ENCODE results near the gene C19orf47.
A peak's percentile ranks its signal among the peaks of the same experiment; 100 is the strongest.

The C19orf47 gene

GRCh38 chr19:40365613-40366401 is 17.6 kb upstream of the C19orf47 start:
- Mint-ChIP-seq H3K9me3 (no peaks in the 10 kb centered on the region), H3K4me3 (peak overlapping the region; percentile 41), H3K27ac (peak overlapping the region; percentile 33), H3K27me3 (no peaks in the 10 kb centered on the region), H3K36me3 (ENCODE audit: low read depth) (peaks cover 5% of the 10 kb centered on the region), H3K4me1 (ENCODE audit: low read depth) (peaks cover 19% of the 10 kb centered on the region)

DNA sequence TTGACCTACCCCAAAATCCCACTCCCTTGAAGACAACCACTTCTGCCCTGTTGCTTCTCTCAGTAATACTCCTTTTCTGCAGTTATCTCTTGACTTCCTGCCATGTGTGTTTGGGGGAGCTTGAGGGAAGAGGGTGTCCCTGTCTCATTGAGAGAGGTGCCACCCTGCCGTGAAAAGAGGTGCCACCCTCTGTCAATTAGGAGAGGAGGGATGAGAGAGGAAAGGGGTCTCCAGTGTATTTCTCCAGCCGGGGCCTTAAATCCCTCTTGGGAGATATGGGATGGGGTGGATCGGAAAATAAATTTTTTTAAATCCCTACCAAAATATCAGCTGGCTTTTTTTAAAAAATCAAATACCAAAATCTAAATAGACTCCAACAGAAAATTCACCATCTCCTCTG is 16.8 kb upstream of the C19orf47 start:
- peaks cover 9% of the 10 kb centered on the region for H3K36me3 Mint-ChIP-seq (ENCODE audit: low read depth)
- H3K4me3 Mint-ChIP-seq = peak overlapping the region; percentile 41
- H3K4me1 Mint-ChIP-seq (ENCODE audit: low read depth) = peaks cover 19% of the 10 kb centered on the region
- H3K27ac Mint-ChIP-seq = no peak overlapping the region
- H3K27me3 Mint-ChIP-seq = no peaks in the 10 kb centered on the region
- H3K9me3 Mint-ChIP-seq = no peaks in the 10 kb centered on the region

- no peaks in the 10 kb centered on the region for H3K9me3 Mint-ChIP-seq
- peaks cover 9% of the 10 kb centered on the region for H3K36me3 Mint-ChIP-seq (ENCODE audit: low read depth)
- peak overlapping the region; percentile 55 for H3K27ac Mint-ChIP-seq
- no peak overlapping the region for H3K4me3 Mint-ChIP-seq
- no peaks in the 10 kb centered on the region for H3K27me3 Mint-ChIP-seq
- H3K4me1 Mint-ChIP-seq (ENCODE audit: low read depth) = peaks cover 25% of the 10 kb centered on the region
Measured at GRCh38 chr19:40363069-40363468, 14.9 kb upstream of the C19orf47 start.

DNA sequence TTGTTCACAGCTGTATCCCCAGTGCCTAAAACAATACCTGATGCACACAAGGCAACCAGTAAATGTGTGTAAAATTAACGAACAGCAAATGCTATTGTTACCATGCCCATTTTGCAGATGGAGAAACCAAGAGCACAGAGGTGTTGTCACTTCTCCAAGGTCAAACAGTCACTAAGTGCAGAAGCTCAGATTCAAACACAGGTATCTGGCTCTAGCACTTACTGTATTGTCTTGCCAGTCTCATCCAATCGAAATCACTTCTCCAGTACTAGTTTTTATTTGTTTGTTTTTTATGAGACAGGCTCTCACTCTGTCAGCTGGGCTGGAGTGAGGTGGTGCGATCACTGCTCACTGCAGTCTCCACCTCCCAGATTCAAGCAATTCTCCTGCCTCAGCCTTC is 14.0 kb upstream of the C19orf47 start:
- H3K27me3 Mint-ChIP-seq = no peaks in the 10 kb centered on the region
- H3K4me3 Mint-ChIP-seq = no peak overlapping the region
- peaks cover 25% of the 10 kb centered on the region for H3K4me1 Mint-ChIP-seq (ENCODE audit: low read depth)
- peaks cover 9% of the 10 kb centered on the region for H3K36me3 Mint-ChIP-seq (ENCODE audit: low read depth)
- no peaks in the 10 kb centered on the region for H3K9me3 Mint-ChIP-seq
- H3K27ac Mint-ChIP-seq = no peak overlapping the region

DNA sequence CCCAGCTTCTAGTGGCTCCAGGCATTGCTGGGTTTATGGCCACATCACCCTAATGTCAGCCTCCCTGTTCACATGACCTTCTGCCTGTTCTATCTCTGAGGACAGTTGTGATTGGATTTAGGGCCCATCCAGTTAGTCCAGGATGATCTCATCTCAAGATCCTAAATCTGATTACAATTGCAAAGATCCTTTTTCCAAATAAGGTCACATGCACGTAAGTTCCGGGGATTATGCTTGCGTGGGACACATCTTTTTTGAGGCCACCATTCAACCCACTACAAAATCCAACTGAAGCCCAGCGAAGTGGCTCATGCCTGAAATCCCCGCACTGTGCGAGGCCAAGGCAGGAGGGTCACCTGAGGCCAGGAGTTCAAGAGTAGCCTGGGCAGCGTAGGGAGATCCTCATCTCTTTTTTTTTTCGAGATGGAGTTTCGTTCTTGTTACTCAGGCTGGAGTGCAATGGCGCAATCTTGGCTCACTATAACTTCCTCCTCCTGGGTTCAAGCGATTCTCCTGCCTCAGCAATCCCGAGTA is 12.6 kb upstream of the C19orf47 start:
- Mint-ChIP-seq H3K27me3 (no peaks in the 10 kb centered on the region), H3K36me3 (ENCODE audit: low read depth) (peaks cover 5% of the 10 kb centered on the region), H3K27ac (no peak overlapping the region), H3K4me3 (no peak overlapping the region), H3K4me1 (ENCODE audit: low read depth) (peaks cover 29% of the 10 kb centered on the region), H3K9me3 (no peaks in the 10 kb centered on the region)

DNA sequence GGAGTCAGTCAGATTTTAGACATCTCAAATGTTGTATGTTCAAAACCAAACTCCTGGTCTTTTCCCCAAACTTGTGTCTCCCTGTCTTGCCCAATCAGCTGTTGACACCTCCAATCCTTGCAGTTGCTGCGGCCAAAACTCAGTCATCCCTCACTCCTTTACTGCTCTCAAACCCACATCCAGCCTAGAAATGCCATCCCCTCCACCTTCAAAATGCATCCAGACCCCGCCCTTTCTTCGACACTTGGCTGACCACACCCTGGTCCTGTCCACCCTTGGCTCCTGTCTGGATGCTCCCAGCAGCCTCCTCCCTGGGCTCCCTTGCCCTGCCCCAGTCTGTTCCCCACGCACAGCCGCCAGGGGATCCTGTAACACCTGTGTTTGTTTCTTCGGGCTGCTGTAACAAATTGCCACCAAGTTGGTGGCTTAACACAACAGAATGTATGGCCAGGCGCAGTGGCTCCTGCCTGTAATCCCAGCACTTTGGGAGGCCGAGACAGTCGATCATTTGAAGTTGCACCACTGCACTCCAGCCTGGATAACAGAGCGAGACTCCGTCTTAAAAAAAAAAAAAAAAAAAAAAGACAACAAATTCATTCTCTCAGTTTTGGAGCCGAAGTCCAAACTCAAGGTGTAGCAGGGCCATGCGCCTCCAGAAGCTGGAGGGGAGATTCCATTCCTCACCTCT is 12.0 kb upstream of the C19orf47 start:
- Mint-ChIP-seq H3K36me3 (ENCODE audit: low read depth) (peaks cover 5% of the 10 kb centered on the region), H3K4me3 (no peak overlapping the region), H3K4me1 (ENCODE audit: low read depth) (peaks cover 27% of the 10 kb centered on the region), H3K27ac (no peak overlapping the region), H3K27me3 (no peaks in the 10 kb centered on the region), H3K9me3 (no peaks in the 10 kb centered on the region)

GRCh38 chr19:40358773-40359172 is 10.6 kb upstream of the C19orf47 start:
- Mint-ChIP-seq H3K27me3 (no peaks in the 10 kb centered on the region), H3K4me3 (no peak overlapping the region), H3K9me3 (no peaks in the 10 kb centered on the region), H3K36me3 (ENCODE audit: low read depth) (peaks cover 5% of the 10 kb centered on the region), H3K27ac (no peak overlapping the region), H3K4me1 (ENCODE audit: low read depth) (peaks cover 21% of the 10 kb centered on the region)

GRCh38 chr19:40357640-40358039 is 9.4 kb upstream of the C19orf47 start:
- no peak overlapping the region for H3K4me3 Mint-ChIP-seq
- peaks cover 5% of the 10 kb centered on the region for H3K36me3 Mint-ChIP-seq (ENCODE audit: low read depth)
- H3K9me3 Mint-ChIP-seq = no peaks in the 10 kb centered on the region
- no peaks in the 10 kb centered on the region for H3K27me3 Mint-ChIP-seq
- H3K27ac Mint-ChIP-seq = no peak overlapping the region
- peaks cover 16% of the 10 kb centered on the region for H3K4me1 Mint-ChIP-seq (ENCODE audit: low read depth)

DNA sequence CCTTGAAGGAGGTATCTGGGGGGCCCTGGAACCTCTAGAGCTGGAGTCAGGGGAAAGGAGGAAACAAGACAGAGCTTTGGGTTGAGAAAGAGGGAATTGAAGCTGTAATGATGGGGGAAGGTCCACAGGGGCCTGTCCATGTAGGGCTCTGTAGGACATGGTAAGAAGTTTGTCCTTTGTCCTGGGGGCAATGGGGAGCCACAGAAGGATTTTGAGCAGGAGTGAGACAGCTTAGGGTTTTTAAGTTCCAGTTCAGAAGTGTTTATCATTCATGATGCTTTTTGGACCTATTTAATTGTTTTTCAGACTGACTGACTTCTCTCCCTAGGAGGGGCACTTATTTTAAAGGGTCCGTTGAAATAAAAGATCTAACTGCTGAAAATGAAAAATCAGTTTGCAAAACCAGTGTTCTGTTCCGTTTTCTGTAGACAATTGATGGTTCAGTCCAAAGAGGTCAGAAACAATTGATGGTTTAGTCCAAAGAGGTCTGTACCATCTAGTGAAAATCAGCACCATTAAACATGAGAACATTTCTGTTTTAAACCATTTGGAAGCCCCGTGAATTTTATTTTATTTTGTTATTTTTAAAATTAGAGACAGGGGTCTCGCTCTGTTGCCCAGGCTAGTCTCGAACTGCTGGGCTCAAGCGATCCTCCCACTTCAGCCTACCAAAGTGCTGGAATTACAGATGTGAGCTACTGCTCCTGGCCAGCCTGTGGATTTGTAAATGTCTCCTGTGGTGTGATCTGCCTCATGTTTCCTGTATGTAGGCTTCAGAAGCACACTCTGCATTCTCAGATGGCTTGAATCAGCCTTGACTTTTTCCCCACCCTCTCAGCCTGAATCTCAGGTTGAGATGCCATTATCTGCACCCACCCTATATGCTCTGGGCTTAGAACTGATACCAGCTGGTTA is 8.7 kb upstream of the C19orf47 start:
- Mint-ChIP-seq H3K27me3 (no peaks in the 10 kb centered on the region), H3K27ac (no peak overlapping the region), H3K4me1 (ENCODE audit: low read depth) (peaks cover 11% of the 10 kb centered on the region), H3K36me3 (ENCODE audit: low read depth) (peaks cover 5% of the 10 kb centered on the region), H3K4me3 (no peak overlapping the region), H3K9me3 (no peaks in the 10 kb centered on the region)

GRCh38 chr19:40355975-40356680 is 7.9 kb upstream of the C19orf47 start:
- no peak overlapping the region for H3K27ac Mint-ChIP-seq

GRCh38 chr19:40348961-40349507 is 837 bp upstream of the C19orf47 start:
- Mint-ChIP-seq H3K4me3 (peak overlapping the region; percentile 94), H3K36me3 (ENCODE audit: low read depth) (peaks cover 6% of the 10 kb centered on the region), H3K4me1 (ENCODE audit: low read depth) (peaks cover 28% of the 10 kb centered on the region)

More at GRCh38 chr19:40355975-40356680, 7.9 kb upstream of the C19orf47 start:
- H3K4me3 Mint-ChIP-seq = no peak overlapping the region
- H3K36me3 Mint-ChIP-seq (ENCODE audit: low read depth) = peaks cover 5% of the 10 kb centered on the region
- no peaks in the 10 kb centered on the region for H3K9me3 Mint-ChIP-seq
- peaks cover 11% of the 10 kb centered on the region for H3K4me1 Mint-ChIP-seq (ENCODE audit: low read depth)
- no peaks in the 10 kb centered on the region for H3K27me3 Mint-ChIP-seq

DNA sequence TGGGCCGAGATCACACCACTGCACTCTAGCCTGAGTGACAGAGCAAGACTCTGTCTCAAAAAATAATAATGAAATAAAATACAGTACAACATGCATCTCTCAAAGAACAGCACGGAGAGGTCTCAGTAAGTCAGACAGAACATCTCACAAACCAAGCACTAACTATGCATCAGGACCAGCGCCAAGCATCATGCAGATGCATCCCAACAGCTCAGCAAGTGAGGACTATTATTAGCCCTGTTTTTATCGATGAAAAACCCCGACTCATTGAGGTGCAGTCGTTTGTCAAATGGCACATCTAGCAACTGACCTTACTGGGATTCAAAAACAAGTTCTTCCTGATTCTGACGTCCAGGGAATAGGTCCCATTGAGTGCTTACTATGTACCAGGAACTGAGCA is 3.8 kb downstream of the C19orf47 start:
- Mint-ChIP-seq H3K9me3 (no peaks in the 10 kb centered on the region), H3K27me3 (no peaks in the 10 kb centered on the region), H3K4me1 (ENCODE audit: low read depth) (peaks cover 21% of the 10 kb centered on the region), H3K4me3 (no peak overlapping the region), H3K27ac (no peak overlapping the region), H3K36me3 (ENCODE audit: low read depth) (peaks cover 15% of the 10 kb centered on the region)

More at GRCh38 chr19:40348961-40349507, 837 bp upstream of the C19orf47 start:
- Mint-ChIP-seq H3K9me3 (no peaks in the 10 kb centered on the region), H3K27me3 (no peaks in the 10 kb centered on the region), H3K27ac (peak overlapping the region; percentile 87)

- peaks cover 12% of the 10 kb centered on the region for H3K4me1 Mint-ChIP-seq (ENCODE audit: low read depth)
- H3K27me3 Mint-ChIP-seq = no peaks in the 10 kb centered on the region
- H3K36me3 Mint-ChIP-seq (ENCODE audit: low read depth) = peaks cover 20% of the 10 kb centered on the region
- H3K4me3 Mint-ChIP-seq = no peak overlapping the region
- H3K9me3 Mint-ChIP-seq = no peaks in the 10 kb centered on the region
- H3K27ac Mint-ChIP-seq = no peak overlapping the region
Measured at GRCh38 chr19:40342644-40343311, 5.4 kb downstream of the C19orf47 start.
